ENCODE results near the gene PHF21B.

DNA sequence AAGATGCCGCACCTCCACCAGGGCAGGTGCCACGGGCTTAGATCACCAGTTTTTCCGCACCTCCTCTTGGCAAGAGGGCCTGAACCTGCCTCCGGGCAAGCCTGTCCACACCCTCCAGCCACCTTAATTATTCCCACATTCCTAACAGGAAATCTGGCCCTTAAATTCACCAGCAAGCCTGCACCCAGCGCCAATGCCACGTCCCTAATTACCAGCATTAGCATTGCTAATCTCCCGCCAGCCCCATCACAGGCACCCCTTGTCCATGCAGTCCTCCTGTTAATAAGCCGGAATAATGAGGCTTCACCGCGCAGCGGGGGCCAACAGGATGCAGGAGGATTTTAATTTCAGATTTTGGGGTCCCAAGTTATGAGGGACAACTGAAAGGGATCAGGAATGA lies 69.7 kb downstream of the PHF21B start:
- no peak for TF ChIP-seq POLR2AphosphoS5 (IDR thresholded peaks at IDR 0.05; ENCODE audit: low read depth, low read length)
- TF ChIP-seq, protein P1, sequence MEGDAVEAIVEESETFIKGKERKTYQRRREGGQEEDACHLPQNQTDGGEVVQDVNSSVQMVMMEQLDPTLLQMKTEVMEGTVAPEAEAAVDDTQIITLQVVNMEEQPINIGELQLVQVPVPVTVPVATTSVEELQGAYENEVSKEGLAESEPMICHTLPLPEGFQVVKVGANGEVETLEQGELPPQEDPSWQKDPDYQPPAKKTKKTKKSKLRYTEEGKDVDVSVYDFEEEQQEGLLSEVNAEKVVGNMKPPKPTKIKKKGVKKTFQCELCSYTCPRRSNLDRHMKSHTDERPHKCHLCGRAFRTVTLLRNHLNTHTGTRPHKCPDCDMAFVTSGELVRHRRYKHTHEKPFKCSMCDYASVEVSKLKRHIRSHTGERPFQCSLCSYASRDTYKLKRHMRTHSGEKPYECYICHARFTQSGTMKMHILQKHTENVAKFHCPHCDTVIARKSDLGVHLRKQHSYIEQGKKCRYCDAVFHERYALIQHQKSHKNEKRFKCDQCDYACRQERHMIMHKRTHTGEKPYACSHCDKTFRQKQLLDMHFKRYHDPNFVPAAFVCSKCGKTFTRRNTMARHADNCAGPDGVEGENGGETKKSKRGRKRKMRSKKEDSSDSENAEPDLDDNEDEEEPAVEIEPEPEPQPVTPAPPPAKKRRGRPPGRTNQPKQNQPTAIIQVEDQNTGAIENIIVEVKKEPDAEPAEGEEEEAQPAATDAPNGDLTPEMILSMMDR (IDR thresholded peaks at IDR 0.05) = no peak
